Measurements from ENCODE around the gene FBXL7. TPM values are rescaled to one million over a fixed set of nuclear protein-coding genes. Genes with fewer than 3 reads are reported as not detected.

FBXL7 gene
- total and polyA plus RNA-seq, 2 of the 8 experiments (the other 6 are each of a cell fraction or from before 2014, with no cell fraction given) = 17.7 to 17.8 TPM

GRCh38 chr5:15902066-15902465 is 402.1 kb downstream of the FBXL7 start (continued):
- TF ChIP-seq RBBP5 (IDR thresholded peaks at IDR 0.05; ENCODE audit: borderline replicate concordance, low read depth, low read length) (no peak), TEAD4 (IDR thresholded peaks at IDR 0.05; ENCODE audit: low read depth, low read length) (no peak), SP2 (IDR thresholded peaks at IDR 0.05; ENCODE audit: low read length) (no peak), SIRT6 (IDR thresholded peaks at IDR 0.05; ENCODE audit: low read length) (no peak), CREB1 (IDR thresholded peaks at IDR 0.05) (no peak), NANOG (IDR thresholded peaks at IDR 0.05; ENCODE audit: insufficient read depth, low read depth, low read length, poor library complexity, severe bottlenecking) (no peak)

All from H1 (cell line).